GM12872 (cell line): ENCODE results near the gene CLTCL1.

Experiments used
- CTCF ChIP-seq: IDR thresholded peaks from 3 replicates; pipeline ENCODE4 v1.5.1; 2011; ENCODE audit warnings: low read depth, mild to moderate bottlenecking, low read length, moderate library complexity; ENCODE audit not compliant: insufficient read depth

CLTCL1 gene

GRCh38 chr22:19137384-19138216, 153.9 kb downstream of the CLTCL1 start:
- no peak for TF ChIP-seq CTCF

GRCh38 chr22:19136915-19137314, 154.6 kb downstream of the CLTCL1 start:
- no peak for TF ChIP-seq CTCF

DNA sequence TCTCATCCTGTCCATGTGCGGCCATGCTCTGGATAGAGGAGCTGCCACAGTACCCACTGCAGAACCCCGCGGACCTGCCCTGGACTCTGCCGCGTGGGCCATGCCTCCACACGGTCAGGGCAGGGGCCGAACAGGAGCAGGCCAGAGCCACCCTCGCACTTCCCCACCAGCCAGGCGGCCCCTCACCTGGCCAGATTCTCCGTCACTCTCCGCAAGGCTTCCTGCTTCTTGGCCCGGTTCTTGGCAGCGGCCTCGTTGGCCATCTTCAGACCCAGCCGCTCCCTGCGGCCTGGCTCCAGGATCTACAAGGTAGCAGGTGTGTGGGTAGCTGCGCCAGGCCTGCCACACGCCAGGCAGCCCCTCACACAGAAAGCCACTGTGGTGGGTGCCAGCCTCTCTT, 156.6 kb downstream of the CLTCL1 start:
- no peak for TF ChIP-seq CTCF

GRCh38 chr22:19134176-19134831, 157.2 kb downstream of the CLTCL1 start:
- TF ChIP-seq CTCF = no peak

- no peak for TF ChIP-seq CTCF
Measured at GRCh38 chr22:19133561-19133960, 158.0 kb downstream of the CLTCL1 start.

DNA sequence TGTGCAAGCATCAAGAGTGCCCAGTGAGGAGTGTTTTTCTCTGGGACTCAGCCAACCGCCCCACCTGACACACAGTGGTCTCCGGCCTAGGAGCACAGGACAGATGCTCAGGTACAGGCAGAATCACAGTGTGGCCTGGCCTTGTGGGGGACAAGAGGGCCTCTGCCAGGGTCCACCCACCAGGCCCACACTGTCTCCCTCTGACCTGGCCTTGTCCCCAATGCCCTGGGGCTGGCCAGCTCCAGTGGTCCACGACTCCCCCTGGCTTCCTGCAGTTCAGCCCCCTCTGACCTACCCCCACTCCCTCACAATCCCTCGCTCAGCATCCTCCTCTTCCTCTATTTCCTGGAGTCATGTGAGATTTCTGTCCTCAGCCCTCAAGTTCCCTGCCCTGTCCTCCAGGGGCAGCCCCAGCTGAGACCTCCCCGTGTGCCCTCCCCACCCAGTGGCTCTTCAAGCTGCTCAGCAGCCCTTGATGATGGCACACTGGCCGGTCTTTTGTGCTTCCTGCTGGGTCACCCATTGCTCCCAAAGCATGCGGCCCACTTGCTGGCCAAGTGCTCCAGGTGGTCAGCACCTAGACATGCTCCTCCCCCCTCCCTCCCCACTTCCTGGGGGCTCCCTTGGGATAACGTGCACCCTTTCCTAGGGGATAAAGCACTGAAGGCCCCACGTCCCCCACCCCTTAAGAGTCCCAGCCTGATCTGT, 158.7 kb downstream of the CLTCL1 start:
- no peak for TF ChIP-seq CTCF

GRCh38 chr22:19132153-19132552, 159.4 kb downstream of the CLTCL1 start:
- no peak for TF ChIP-seq CTCF
